OCI-M1 (cell line): ENCODE measurements around the gene ULK4.
"Not testable (repeated sequence)": the region's sequence is repeated elsewhere in the genome, so short reads cannot be mapped to it uniquely, and the experiment has no call there.

Experiments used
- DNase-seq: peaks from one replicate; lab custom pipeline; 2025; lab: John Stamatoyannopoulos, UW

Gene ULK4

DNA sequence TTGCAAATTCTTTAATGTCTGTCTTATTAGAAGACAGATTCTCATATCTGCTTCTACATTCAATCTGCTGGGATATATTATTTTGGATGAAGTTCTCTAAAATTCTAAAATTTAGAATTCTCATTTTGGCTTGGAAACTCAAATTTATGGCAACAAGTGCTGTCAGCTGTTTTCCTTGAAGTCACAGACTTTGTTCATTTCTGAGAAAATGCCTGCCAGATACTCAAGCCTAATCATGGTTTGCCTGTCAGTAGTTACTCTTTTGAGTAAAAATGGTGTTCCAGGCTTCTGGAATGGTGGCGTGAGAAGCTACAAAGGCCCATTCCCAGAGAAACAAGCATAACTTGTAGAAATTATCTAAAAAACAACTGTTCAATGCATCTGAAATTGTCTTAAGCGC lies 646.8 kb downstream of the ULK4 start:
- DNase-seq, result no peak

- DNase-seq, result no peak
Observed at GRCh38 chr3:41308119-41308518, 653.8 kb downstream of the ULK4 start.

DNA sequence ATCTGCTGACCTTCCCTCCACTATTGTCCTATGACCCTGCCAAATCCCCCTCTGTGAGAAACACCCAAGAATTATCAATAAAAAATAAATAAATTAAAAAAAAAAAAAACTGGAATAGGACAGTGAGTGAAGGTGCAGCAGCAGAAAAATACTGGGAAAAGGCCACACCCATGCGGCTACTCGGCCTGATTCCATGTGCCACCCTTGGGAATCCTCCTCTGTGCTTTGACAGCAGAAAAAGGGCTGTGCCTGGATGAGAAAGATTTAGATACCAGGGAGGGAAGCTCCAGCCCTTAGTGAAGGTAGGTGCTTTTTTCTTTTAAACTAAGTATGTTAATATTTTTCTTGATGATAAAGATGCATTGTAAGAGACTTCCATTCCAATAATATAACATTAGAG lies 654.8 kb downstream of the ULK4 start:
- no peak for DNase-seq

DNA sequence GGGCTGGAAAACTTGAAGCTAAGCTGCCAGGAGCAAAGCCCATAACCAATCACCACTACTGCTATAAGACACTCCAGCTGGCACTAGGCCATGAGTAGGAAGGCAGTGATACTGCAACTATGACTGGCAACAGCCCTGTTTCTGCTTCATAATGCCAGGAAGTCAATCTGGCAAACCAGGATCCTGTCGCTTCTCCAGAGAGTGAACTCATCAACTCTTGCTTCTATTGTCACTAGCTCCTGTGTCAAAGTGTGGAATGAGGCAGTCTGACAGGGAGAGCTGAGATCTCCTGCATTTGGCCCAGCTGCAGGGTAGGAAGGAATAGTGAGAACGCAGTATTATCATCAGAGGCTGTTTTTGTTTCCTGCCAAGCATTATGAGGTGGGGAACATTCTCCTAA lies 657.3 kb downstream of the ULK4 start:
- no peak for DNase-seq

DNA sequence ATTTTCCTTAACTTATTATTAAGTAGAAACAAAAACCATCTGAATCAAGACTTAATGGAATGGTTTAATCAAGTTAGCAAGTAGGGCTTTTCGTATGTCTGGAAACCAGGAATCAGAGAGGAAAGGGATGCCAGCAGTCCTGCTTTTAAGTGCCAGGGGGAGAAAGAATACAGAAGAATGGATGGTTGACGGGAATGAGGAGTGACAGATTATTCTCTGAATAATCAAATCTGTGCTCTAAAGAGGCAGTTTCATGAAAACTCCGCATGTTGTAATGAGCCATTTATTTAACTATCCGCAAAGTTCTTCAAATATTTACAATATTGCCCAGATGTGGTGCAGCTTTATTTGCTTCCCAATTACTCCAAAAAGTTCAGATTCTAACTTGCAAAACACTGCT lies 659.6 kb downstream of the ULK4 start:
- no peak for DNase-seq

DNA sequence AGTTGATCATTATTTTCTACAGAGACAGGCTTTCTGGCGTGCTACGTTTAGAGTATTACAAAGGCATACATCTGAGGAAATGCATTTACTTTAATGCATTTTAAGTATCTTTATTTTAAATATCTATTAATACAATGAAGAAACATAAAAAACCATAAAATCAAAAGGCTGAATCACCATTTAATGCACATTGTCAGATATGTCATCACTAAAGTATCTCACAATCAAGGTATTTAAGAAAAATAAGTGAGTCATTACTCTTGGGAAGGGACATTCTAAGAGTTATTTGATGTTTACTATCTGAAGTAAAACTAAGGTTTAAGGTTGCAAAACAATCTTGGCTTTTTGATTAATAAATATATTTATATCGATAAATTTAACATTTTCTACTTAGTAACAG lies 660.4 kb downstream of the ULK4 start:
- no peak for DNase-seq

DNA sequence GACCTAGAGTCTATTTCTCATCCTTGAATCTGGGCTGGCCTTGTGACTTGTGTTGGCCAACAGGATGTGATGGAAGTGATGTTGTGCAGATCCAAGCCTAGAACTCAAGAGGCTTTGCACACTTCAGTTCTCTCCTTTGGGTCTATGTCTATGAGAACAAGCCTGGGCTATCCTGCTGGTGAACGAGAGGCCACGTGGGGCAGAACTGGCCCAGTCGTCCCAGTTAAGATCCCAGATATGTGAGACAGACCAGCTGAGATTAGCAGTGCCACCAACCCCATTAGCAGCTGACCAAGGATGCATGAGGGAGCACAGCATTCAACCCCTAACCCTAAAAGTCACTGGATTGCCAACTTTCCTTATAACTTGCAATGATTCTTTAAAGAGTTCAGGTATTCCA lies 662.9 kb downstream of the ULK4 start:
- DNase-seq, result no peak

DNA sequence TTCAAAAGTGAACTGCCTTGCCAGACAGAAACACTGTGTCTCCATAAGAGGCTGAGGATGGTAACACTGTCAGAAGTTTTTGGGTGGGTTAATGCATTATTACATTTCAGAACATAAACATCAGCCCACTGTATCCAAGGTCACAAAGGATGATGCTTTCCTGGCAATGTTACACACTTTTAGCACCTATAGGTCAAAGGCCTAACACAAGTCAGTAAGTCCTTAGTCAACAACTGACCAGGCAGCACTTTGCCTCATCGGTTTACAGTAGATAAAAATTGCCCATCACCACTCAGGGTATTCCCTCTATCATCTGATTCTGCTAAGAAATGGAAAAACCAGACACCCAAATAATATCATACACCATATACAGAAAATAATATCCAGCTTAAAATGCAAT lies 664.2 kb downstream of the ULK4 start:
- no peak for DNase-seq

DNA sequence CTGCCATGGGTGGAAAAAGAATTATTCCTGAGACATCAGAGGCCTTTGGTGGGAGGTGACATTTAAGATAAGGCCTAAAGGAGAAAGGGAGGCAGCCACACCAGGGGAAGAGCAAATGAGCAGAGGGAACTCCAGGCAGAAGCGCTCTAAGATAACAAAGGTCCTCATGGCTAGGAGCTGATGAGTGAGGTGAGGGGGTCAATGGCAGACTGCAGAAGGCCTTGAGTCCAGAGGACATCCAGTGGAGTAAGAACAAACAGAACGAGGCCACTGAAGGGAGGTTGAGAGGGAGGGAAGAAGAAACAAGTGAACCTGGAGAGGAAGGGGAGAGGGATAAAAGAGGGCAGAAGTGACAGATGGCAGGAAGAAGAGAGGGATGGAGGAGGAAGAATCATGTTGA lies 665.3 kb downstream of the ULK4 start:
- no peak for DNase-seq

- DNase-seq, result no peak
Observed at GRCh38 chr3:41295740-41296139, 666.2 kb downstream of the ULK4 start.

DNA sequence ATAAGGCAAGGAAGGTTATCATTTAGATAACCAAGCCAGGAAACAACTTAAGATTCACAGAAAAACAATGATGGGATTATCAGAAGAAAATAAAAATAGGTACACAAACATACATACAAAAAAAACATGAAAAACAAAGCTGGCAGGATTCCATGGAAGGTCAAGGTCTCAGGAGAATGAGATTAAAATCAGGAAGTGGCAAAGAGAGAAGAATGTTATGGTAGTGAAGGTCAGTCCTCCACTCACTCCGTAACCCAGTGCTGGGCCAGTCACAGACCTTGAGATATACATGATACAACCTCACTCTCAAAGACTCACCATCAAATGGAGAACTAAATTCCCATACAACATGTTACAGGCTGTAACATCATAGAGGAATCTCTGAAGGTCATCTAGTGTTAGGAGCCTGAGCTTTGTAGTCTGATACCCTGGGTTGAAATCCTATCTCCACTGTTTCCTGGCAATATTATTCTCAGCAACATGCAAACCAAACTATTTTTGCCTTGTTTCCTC lies 668.7 kb downstream of the ULK4 start:
- no peak for DNase-seq

DNA sequence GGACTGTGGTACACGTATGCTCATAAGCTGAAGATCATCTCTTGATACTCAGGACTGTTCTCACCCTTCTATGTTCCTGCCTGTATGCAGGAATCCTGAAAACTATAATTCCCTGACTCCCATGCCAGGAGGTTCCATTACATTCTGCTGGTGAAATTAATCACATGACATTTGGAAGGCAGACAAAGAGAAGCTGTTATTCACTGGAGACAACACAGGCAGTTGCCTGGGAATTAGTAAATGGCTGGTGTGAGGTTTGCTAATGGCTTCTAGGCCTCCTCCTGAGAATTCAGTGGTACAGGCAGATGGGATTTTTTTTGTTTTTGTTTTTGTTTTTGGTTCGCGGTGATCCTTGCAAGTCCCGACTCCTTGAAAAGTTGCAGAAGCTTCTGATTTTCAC lies 671.2 kb downstream of the ULK4 start:
- DNase-seq, result no peak

GRCh38 chr3:41290306-41290705 lies 671.6 kb downstream of the ULK4 start:
- DNase-seq, result no peak

GRCh38 chr3:41288785-41289184 lies 673.1 kb downstream of the ULK4 start:
- DNase-seq, result no peak

DNA sequence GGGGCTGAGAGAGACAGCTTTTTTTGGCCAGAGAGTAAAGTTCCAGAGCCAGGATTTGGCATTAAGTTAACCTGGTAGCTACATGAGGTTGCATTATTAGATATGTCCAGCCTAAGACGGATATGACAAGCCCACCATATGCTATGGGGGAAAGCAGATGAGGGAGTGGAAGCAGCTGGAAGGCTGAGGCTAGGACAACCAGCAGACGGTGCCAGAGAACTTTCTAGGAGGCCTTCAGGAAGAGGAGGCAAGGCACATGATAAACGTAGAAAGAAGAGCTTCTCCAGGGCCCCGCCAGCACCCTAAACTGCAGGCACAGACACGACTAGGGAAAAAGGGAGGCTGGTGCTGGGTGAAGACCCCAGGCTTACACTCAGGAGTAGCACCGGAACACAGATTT lies 675.6 kb downstream of the ULK4 start:
- DNase-seq, result no peak

GRCh38 chr3:41284934-41285333 lies 677.0 kb downstream of the ULK4 start:
- DNase-seq, result not testable (repeated sequence)

DNA sequence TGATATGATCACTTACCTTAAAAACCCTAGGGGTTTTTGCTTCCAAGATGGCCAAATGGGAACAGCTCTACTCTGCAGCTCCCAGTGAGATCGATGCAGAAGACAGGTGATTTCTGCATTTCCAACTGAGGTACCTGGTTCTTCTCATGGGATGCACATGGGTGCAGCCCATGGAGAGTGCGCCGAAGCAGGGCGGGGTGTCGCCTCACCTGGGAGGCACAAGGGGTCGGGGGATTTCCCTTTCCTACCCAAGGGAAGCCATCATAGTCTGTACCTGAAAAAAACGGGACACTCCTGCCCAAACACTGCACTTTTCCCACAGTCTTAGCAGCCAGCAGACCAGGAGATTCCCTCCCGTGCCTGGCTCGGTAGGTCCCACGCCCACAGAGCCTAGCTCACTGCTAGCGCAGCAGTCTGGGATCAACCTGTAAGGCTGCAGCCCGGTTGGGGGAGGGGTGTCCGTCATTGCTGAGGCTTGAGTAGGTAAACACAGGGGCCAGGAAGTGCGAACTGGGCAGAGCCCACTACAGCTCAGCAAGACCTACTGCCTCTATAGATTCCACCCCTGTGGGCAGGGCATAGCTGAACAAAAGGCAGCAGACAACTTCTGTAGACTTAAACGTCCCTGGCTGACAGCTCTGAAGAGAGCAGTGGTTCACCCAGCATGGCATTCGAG lies 684.0 kb downstream of the ULK4 start:
- no peak for DNase-seq

DNA sequence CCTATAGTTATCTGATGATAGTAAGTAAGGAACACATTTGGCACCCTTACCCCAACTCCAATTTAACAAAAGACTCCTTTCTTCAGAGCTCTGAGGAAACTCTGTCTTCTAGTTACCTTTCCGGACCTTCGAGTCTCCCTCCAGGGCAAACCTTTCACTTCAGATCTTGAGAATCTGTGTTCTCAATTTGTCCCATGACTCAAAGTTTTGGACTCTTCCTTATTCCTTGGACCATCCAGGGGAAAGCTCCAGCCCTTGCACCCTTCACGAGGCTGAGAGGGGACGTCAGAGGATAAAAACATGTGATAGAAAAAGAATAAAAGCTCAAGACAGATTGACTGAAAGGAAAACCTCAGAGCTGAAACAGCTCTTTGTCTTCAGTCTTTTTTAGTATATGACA lies 685.7 kb downstream of the ULK4 start:
- DNase-seq, result no peak

GRCh38 chr3:41274944-41275668 lies 686.8 kb downstream of the ULK4 start:
- DNase-seq, result peak; percentile 6

- DNase-seq, result no peak
Observed at GRCh38 chr3:41272667-41273066, 689.2 kb downstream of the ULK4 start.

GRCh38 chr3:41267975-41268640 lies 693.8 kb downstream of the ULK4 start:
- DNase-seq, result peak; percentile 82

GRCh38 chr3:41265823-41266273 lies 696.1 kb downstream of the ULK4 start:
- no peak for DNase-seq

DNA sequence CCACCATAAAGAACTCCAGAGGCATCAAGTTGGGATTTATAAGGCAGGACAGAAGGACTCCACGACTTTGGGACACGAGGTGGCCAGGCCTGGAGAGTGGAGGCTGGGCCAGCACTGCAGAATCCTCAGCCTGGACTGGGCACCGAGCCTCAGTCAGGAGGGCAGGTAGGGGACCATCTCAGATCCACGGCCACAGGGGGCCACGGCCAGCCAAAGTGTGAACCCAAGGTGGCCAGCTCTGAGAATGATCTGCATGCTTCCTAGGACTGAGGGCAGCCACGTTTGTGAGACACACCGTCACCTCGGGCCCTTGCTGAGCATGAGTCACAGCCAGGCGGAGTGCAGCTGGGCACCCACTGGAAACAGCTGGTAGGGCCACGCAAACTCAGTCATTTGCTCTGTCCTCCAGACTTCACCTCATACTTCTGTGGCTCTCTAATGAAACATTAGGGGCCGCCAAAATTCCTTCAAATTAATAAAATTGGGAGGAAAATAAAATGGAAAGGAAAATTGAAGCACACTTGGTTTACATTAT lies 696.8 kb downstream of the ULK4 start:
- DNase-seq, result no peak
